Activated T-cell treated with anti-CD3 and anti-CD28 coated beads, Interleukin-2, amount 50 U/mL, for 4 hours (primary cell): ENCODE data around the gene KCNJ11. TPM values are rescaled to one million over a fixed set of nuclear protein-coding genes. Genes with fewer than 3 reads are reported as not detected.

Experiments
- ATAC-seq, 2 donors: fragments of 200-7000 bp; cut with Tn5 transposase; one replicate each; pipeline ENCODE4 v1.10.0; 2021
- DNase-seq: peaks from one replicate; pipeline ENCODE4 v3.0.0-alpha.2; 2020
- H3K27me3 Mint-ChIP-seq: one replicate; pipeline ENCODE4 v1.8.0; 2021; ENCODE audit warnings: low read depth, mixed read lengths
- H3K36me3 Mint-ChIP-seq: one replicate; pipeline ENCODE4 v1.8.0; 2022; ENCODE audit warnings: mixed read lengths; ENCODE audit not compliant: insufficient read depth
- H3K4me1 Mint-ChIP-seq: one replicate; pipeline ENCODE4 v1.8.0; 2021; ENCODE audit warnings: low read depth, mixed read lengths
- H3K4me3 Mint-ChIP-seq: one replicate; pipeline ENCODE4 v1.8.0; 2021; ENCODE audit warnings: mild to moderate bottlenecking, moderate library complexity, mixed read lengths
- H3K9me3 Mint-ChIP-seq: one replicate; pipeline ENCODE4 v1.8.0; 2021; ENCODE audit warnings: mixed read lengths
- total RNA-seq, 3 donors: library from RNA; stranded (reverse); gene quantifications; one replicate each; pipeline ENCODE4 v1.2.1, GENCODE V29; 2021

The KCNJ11 gene
- total RNA-seq, 3 donors from 2014 or later = 0.60 to 0.95 (median 0.68) TPM

DNA sequence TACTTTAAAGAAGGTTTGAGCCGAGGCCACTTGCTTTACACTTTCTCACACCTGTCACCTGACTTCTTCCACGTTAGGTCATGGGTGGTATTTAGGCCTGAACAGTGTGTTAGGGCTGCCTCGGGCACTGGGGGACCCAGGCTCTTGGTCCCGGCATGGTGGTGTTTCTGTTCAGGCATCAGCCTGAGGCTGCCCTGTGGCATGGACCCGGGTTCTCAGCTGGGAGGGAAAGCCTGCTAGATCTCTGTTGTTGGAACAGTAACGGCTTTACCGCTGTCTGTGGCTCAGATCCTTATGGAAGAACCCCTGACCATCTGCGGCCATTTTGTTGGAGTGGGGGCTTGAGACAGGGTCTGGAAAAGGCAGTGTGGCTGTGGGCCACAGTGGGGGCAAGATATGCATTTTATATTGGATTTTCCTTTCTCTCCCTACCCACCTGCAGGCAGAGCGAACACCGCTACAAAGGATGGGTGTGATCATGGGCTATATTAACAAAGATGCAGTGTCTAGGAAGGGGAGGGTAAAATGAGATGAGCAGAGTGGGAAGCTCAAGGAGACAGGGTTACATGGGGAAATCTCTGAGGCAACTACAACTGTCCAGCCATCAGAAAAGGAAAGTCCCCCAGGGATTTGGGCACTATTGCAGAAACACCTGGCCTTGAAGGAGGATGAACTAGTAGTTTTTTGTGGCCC lies 1.6 kb upstream of the KCNJ11 start:
- Mint-ChIP-seq H3K36me3 (no peaks in the 10 kb centered on the region), H3K27me3 (peaks cover 2% of the 10 kb centered on the region), H3K4me3 (peak overlapping the region; percentile 71), H3K9me3 (no peaks in the 10 kb centered on the region), H3K4me1 (peaks cover 3% of the 10 kb centered on the region)
- ATAC-seq (no peak), DNase-seq (no peak)

DNA sequence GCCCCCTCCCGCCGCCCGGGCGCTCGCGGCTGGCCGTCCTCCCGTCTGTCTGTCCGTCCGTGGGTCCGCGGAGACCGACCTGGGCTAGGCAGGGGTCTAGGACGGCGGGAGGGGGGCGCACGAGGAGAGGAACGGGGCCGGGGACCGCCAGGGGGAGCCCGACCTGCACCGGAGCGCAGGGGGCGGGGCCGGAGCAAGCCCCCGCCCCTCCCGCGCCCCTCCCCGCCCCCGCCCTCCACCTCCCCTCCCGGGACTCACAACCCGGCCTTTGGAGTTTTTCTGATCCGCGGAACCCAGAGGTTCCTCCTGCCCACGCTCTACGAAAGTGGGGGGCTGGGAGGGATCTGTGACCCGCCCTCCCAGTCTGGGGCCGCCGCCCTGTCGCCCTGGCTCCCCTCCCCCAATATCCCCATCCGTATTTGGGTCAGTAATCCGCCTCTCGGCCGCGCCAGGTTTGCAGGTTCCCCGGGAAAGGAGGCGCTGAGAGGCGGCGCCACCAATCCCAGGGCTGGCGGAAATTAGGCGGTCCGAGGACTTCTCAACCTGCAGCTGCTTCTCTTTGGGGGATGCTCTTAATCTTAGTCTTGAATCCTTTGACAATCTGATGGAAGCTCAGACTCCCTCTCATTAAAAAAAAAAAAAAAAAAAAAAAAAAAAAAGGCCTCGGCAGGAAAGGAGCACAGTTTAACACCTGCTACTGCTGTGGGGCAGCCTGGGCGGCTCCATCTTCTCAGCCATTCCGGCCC lies 925 bp upstream of the KCNJ11 start:
- Mint-ChIP-seq H3K4me3 (peak overlapping the region; percentile 82), H3K9me3 (no peaks in the 10 kb centered on the region)
- peak; percentile 80 to 83 for ATAC-seq

DNA sequence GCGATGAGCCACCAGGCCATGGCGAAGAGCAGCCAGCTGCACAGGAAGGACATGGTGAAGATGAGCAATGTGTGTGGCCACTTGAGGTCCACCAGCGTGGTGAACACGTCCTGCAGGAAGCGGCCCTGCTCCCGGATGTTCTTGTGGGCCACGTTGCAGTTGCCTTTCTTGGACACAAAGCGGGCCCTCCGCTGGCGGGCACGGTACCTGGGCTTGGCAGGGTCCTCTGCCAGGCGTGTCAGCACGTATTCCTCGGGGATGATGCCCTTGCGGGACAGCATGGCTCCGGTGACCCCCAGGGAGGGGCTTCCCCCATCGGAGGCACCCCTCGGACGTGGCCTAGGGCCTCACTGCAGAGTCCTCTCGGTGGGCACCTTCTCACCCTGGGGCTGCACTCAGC lies 648 bp downstream of the KCNJ11 start:
- Mint-ChIP-seq H3K4me3 (peak overlapping the region; percentile 21), H3K4me1 (peaks cover 3% of the 10 kb centered on the region), H3K36me3 (no peaks in the 10 kb centered on the region), H3K27me3 (peaks cover 2% of the 10 kb centered on the region), H3K9me3 (no peaks in the 10 kb centered on the region)
- ATAC-seq = no peak
- no peak for DNase-seq

More for the DNA sequence above, 925 bp upstream of the KCNJ11 start:
- DNase-seq = peak; percentile 81
- Mint-ChIP-seq H3K27me3 (peaks cover 2% of the 10 kb centered on the region), H3K4me1 (peaks cover 3% of the 10 kb centered on the region), H3K36me3 (no peaks in the 10 kb centered on the region)

DNA sequence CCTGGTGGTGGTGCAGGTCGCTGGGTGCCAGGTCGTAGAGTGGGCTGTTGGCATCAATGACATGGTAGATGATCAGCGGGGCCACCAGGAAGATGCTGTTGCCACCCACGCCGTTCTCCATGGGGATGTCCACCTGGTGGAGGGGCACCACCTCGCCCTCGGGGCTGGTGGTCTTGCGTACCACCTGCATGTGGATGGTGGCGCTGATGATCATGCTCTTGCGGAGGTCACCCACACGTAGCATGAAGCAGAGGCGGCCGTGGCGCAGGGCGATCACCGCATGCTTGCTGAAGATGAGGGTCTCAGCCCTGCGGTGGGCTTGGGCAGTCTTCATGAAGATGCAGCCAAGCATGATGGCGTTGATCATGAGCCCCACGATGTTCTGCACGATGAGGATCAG lies 1.2 kb downstream of the KCNJ11 start:
- Mint-ChIP-seq H3K36me3 (no peaks in the 10 kb centered on the region), H3K27me3 (peaks cover 2% of the 10 kb centered on the region), H3K9me3 (no peaks in the 10 kb centered on the region), H3K4me1 (peaks cover 3% of the 10 kb centered on the region), H3K4me3 (no peak overlapping the region)
- DNase-seq (no peak), ATAC-seq (no peak)

DNA sequence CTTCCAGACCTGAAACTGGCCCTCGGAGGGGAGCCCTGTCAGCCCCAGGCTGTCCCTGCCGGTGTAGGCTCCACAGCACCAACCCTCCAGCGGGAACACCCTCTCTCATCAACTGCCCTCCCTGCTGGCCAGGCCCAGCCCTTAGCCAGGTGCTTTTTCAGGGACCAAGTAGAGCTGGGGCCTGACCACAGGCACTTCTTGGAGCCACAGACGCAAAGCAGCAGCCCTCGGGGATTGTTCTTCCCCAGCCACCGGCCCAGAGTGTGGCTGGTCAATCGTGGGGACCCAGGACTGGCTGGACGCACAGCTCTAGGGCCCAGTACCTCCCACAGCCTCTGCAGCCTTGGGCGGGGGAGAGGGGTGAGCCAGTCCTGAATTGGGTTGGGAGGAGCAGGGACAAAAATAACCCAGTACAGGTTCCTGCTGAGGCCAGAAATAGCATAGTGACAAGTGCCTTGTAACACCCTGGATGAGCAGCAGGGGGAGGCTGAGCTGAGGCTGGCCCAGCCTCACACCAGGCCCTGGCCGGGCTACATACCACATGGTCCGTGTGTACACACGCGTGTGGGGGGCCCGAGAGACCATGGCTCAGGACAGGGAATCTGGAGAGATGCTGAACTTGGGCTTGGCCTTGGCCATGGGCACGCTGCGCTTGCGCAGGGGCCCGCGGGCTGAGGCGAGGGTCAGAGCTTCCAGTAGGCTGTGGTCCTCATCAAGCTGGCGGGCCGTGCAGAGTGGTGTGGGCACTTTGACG lies 2.0 kb downstream of the KCNJ11 start:
- DNase-seq (peak; percentile 16), ATAC-seq (peak; percentile 41 to 57)
- Mint-ChIP-seq H3K4me3 (no peak overlapping the region), H3K27me3 (peaks cover 2% of the 10 kb centered on the region), H3K9me3 (no peaks in the 10 kb centered on the region), H3K36me3 (no peaks in the 10 kb centered on the region), H3K4me1 (peaks cover 3% of the 10 kb centered on the region)

DNA sequence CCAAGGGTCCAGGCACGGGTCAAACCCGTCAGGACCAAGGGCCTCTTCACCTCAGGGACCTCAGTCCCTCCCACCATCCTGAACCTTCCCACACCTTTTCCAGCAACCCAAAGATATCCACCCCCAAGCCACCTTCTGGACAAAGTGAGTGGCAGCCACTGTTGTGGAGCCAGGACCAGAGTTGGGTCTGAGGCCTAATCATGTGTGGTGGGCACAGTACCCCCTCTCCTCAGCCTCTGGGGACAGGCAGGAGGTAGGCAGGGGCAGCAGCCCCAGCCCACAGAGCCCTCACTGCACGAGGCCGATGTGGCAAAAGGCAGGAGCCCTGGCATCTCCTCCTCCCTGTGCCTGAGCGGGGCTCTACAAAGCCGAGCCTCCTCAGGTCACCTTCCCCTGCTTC lies 2.5 kb downstream of the KCNJ11 start:
- H3K4me1 Mint-ChIP-seq = peaks cover 3% of the 10 kb centered on the region
- H3K36me3 Mint-ChIP-seq = no peaks in the 10 kb centered on the region
- DNase-seq (no peak), ATAC-seq (no peak)
- H3K27me3 Mint-ChIP-seq = peaks cover 2% of the 10 kb centered on the region
- no peaks in the 10 kb centered on the region for H3K9me3 Mint-ChIP-seq
- no peak overlapping the region for H3K4me3 Mint-ChIP-seq

DNA sequence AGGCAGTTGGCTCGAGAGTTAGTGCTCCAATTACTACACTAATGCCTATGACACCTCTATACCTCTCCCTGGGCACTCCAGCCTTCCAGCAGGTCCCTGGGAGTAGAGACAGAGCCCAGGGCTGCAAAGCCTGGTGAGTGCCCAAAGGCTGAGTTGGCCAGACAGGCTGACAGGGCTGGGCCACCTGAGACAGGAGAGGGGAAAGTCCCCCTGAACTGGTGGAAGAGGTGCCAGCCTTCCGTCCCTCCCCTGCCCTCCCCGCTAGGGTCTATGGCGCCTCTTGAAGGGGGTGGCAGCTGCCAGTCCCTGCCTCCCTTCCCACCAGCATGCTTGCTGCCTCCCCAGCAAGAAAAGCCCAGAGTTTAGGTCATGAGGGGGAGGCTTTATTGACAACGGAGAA lies 3.0 kb downstream of the KCNJ11 start:
- peaks cover 2% of the 10 kb centered on the region for H3K27me3 Mint-ChIP-seq
- no peaks in the 10 kb centered on the region for H3K36me3 Mint-ChIP-seq
- no peak for DNase-seq
- H3K4me3 Mint-ChIP-seq = no peak overlapping the region
- ATAC-seq = no peak
- peaks cover 3% of the 10 kb centered on the region for H3K4me1 Mint-ChIP-seq
- H3K9me3 Mint-ChIP-seq = no peaks in the 10 kb centered on the region

DNA sequence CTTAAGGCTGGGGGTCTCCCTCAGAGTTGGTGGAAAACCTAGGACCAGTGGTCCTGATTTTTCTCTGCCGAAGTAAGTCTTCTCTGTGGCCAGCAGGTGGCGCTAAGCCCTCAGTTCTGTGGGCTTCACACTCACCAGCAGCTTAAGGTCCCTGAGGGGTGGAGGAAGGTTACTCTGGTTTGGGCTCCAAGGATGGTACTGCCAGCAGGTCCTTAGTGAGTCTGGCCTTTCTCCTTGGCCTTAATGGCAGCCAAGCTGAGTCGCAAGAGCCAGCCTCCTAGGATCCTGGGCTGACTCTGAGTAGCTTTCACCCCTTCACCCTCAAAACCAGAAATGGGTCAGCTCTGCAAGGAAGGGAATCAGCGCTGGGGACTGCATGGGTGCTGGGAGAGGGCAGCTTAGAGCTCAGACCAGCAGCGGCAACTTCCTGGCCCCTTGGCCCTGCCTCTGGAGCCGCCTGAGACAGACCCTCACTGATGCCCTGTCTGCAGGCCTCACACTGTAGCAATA lies 4.4 kb downstream of the KCNJ11 start:
- Mint-ChIP-seq H3K4me1 (no peaks in the 10 kb centered on the region), H3K9me3 (no peaks in the 10 kb centered on the region), H3K36me3 (no peaks in the 10 kb centered on the region), H3K27me3 (peaks cover 2% of the 10 kb centered on the region), H3K4me3 (no peak overlapping the region)
- DNase-seq = peak; percentile 76
- peak; percentile 54 to 60 for ATAC-seq

DNA sequence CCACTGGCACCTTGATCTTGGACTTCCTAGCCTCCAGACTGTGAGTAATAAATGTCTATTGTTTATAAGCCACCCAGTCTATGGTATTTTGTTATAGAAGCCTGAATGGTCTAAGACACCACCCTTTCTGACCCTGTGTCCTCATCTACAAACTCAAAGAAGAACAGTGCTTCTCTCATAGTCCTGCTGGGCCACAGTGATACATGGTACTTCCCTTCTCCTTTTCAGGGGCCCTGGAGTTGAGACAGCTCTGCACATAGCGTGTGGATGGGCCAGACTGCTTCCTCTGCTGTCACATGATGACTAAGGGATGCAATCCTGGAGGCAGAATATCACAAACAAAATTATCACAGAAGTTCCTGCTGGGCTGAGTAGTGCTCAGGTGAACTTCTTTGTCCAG lies 5.0 kb downstream of the KCNJ11 start:
- H3K4me3 Mint-ChIP-seq = no peak overlapping the region
- peaks cover 2% of the 10 kb centered on the region for H3K27me3 Mint-ChIP-seq
- DNase-seq = no peak
- no peaks in the 10 kb centered on the region for H3K9me3 Mint-ChIP-seq
- no peaks in the 10 kb centered on the region for H3K4me1 Mint-ChIP-seq
- no peaks in the 10 kb centered on the region for H3K36me3 Mint-ChIP-seq
- no peak for ATAC-seq

DNA sequence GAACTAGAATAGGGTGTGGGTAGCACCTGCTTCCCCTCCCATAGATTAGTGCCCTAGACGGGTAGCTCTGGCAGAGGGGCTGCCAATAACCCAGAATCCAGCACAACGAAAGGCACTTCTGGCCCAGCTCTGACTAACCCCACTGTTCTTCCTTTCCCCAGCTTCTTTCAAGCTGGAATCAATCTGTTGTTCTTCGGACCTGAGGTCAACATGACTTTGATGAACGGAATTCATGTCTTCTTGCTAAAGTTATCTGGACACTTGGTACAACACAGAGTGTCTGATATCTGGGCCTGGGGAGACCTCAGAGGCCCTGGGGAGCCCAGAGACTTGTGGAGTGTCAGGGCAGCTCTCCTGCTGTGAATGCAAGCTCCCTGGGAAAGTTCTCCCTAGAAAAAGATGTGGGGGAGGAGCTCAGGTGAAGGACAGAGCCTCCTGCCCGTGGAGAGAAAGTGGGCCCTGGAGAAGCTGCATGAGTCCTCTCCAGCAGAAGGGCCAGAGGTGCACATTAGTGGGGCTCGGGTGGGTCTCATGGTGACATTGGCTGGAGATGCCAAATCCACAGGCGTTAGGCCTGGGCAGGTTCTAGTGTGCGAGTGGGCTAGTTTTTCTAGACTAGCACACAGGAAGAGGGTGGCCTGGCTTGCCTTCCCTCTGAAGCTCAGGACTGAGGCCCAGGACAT lies 6.3 kb downstream of the KCNJ11 start:
- no peaks in the 10 kb centered on the region for H3K27me3 Mint-ChIP-seq
- H3K4me3 Mint-ChIP-seq = no peak overlapping the region
- ATAC-seq (no peak), DNase-seq (no peak)
- H3K9me3 Mint-ChIP-seq = no peaks in the 10 kb centered on the region
- no peaks in the 10 kb centered on the region for H3K4me1 Mint-ChIP-seq
- no peaks in the 10 kb centered on the region for H3K36me3 Mint-ChIP-seq

DNA sequence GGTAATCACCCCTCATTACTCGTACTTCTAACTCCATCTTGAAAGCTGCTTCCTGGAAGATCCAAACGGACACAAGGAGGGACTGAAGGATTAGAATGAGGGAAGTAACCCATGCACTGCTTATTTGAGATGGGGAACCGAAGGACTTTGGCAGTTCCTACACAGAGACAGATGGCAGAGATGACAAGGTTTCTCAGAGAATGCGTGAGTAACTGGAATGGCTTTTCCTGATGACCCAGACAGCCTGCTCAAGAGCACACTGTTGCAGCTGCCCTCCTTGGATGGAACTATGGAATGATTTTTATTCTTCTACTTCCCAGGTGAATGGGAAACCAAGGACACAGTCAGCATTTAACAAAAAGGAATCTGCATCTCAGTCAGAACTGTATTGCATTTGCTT lies 7.3 kb downstream of the KCNJ11 start:
- no peak overlapping the region for H3K4me3 Mint-ChIP-seq
- DNase-seq (no peak), ATAC-seq (no peak)
- no peaks in the 10 kb centered on the region for H3K4me1 Mint-ChIP-seq
- H3K36me3 Mint-ChIP-seq = no peaks in the 10 kb centered on the region
- no peaks in the 10 kb centered on the region for H3K27me3 Mint-ChIP-seq
- no peaks in the 10 kb centered on the region for H3K9me3 Mint-ChIP-seq

DNA sequence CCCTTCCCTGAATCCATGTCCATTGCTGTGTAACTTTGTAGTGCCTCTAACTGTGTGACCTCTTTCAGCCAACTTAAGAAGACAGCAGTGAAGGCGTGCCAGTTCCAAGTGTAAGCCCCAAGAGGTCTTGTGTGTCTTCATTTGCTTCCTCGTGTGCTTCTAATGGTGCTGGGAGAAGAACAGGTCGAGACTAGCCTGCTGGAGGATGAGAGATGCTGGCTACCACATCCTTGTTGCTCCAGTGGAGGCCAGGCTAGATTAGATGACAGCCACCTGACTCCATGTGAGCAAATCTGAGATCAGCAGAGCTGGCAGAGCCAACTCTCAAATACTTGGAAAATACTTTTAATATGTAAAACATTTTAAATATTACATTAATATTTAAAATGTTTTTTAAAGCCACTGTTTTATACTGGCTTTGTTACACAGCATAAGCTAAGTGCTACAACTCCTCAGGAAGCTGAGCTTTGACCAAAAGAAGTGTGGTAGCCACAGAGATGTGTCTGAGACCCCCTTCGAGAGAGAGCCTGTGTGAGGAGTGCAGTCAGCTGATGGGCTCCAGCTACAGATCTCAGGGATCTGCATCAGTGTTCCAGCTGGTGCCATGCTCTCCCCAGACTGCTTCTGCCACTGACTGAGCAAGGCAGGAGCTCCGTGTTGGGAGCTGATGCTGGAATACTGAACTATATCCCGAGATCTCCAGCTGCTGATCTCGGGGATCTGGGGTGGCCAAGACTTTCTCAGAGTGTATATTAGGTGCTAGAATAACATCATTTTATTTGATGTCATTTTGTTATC lies 8.9 kb downstream of the KCNJ11 start:
- H3K4me1 Mint-ChIP-seq = no peaks in the 10 kb centered on the region
- no peak for DNase-seq

DNA sequence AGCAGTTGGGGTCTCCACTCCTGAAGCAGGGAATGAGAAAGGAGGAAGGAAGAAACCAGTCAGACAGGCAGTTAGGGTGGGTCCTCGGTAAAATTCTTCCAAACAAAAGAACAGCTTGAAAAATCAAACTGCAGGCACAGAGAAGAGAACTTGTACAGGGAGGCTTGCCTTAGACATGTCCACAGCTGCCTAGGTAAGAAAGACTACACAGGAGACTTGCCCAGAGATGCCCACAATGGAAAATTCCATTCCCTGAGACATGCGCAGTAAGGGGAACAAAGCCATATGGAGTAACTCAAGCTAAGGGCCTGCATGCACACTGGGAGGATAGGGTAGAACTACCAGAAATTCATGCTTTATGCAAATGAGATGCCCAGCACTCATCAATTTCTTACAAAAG lies 9.8 kb downstream of the KCNJ11 start:
- no peak overlapping the region for H3K4me3 Mint-ChIP-seq

More for the DNA sequence above, 8.9 kb downstream of the KCNJ11 start:
- H3K4me3 Mint-ChIP-seq = no peak overlapping the region
- ATAC-seq = no peak
- H3K36me3 Mint-ChIP-seq = peaks cover 6% of the 10 kb centered on the region
- H3K27me3 Mint-ChIP-seq = no peaks in the 10 kb centered on the region
- no peaks in the 10 kb centered on the region for H3K9me3 Mint-ChIP-seq

More for the DNA sequence above, 9.8 kb downstream of the KCNJ11 start:
- peaks cover 6% of the 10 kb centered on the region for H3K36me3 Mint-ChIP-seq
- DNase-seq (no peak), ATAC-seq (no peak)
- H3K9me3 Mint-ChIP-seq = no peaks in the 10 kb centered on the region
- no peaks in the 10 kb centered on the region for H3K4me1 Mint-ChIP-seq
- no peaks in the 10 kb centered on the region for H3K27me3 Mint-ChIP-seq
